Esophagus muscularis mucosa (tissue), 3 donors: ENCODE measurements around the gene SPPL2C.

Source experiments
- CTCF ChIP-seq, 3 experiments: fragments of 200-600 bp in 2 of 3; fragments of 450-650 bp in 1 of 3; sonication (generic) in 2 of 3; IDR thresholded peaks; one replicate each; pipeline ENCODE4 v1.5.1; 2017 to 2019; ENCODE audit warnings: antibody characterized with exemption in 3 of 3, mild to moderate bottlenecking in 2 of 3, moderate library complexity in 1 of 3
- POLR2A ChIP-seq: fragments of 450-650 bp; IDR thresholded peaks from one replicate; pipeline ENCODE4 v1.6.1; 2017; ENCODE audit warnings: antibody characterized with exemption, moderate library complexity, mild to moderate bottlenecking, low read depth
- POLR2AphosphoS5 ChIP-seq, 2 donors: sonication (generic); formaldehyde crosslinking; IDR thresholded peaks; one replicate each; pipeline ENCODE4 v1.6.1; 2017; ENCODE audit warnings: antibody characterized with exemption in 2 of 2

- TF ChIP-seq POLR2AphosphoS5 (IDR thresholded peaks at IDR 0.05) (no peak), POLR2A (no peak), CTCF (IDR thresholded peaks at IDR 0.05) (no peak)
Observed at GRCh38 chr17:45821147-45821546, 23.5 kb upstream of the SPPL2C start.
